ENCODE measurements around the gene CATSPER3. TPM values are rescaled to one million over a fixed set of nuclear protein-coding genes. Genes with fewer than 3 reads are reported as not detected.

CATSPER3 gene
- total and polyA plus RNA-seq, 2 of the 13 experiments (the other 11 are each of a cell fraction or from before 2014, with no cell fraction given): 0.33 to 0.37 TPM

GRCh38 chr5:135030956-135031812 is 63.5 kb downstream of the CATSPER3 start (continued):
- TF ChIP-seq ZHX1 (CRISPR knock-in tag; IDR thresholded peaks at IDR 0.05; ENCODE audit: low read depth): no peak
- TF ChIP-seq FOXO4 (CRISPR knock-in tag; conservative IDR thresholded peaks at IDR 0.05): no peak
- TF ChIP-seq SRF (IDR thresholded peaks at IDR 0.05; ENCODE audit: low read depth, low read length): no peak
- peak; percentile 52 for TF ChIP-seq ZBTB38 (CRISPR knock-in tag; IDR thresholded peaks at IDR 0.05)
- TF ChIP-seq NFKB2 (CRISPR knock-in tag; IDR thresholded peaks at IDR 0.05; ENCODE audit: borderline replicate concordance): no peak
- TF ChIP-seq ZNF431 (CRISPR knock-in tag; IDR thresholded peaks at IDR 0.05; ENCODE audit: borderline replicate concordance, low read depth): no peak
- no peak for TF ChIP-seq ZNF549 (CRISPR knock-in tag; IDR thresholded peaks at IDR 0.05)
- no peak for TF ChIP-seq PRDM15 (CRISPR knock-in tag; IDR thresholded peaks at IDR 0.05)
- TF ChIP-seq HIVEP1 (CRISPR knock-in tag; IDR thresholded peaks at IDR 0.05): no peak
- 0 out of 2 replicates have a peak, but pooled peaks have one; percentile 47 for TF ChIP-seq RBFOX2 (IDR thresholded peaks at IDR 0.05; ENCODE audit: low read depth, low read length)
- TF ChIP-seq ZNF589 (CRISPR knock-in tag; conservative IDR thresholded peaks at IDR 0.05): no peak
- no peak for TF ChIP-seq HNRNPLL (IDR thresholded peaks at IDR 0.05; ENCODE audit: low read depth, low read length, poor library complexity, severe bottlenecking)
- TF ChIP-seq ESRRA (CRISPR knock-in tag; IDR thresholded peaks at IDR 0.05; ENCODE audit: low read depth): no peak
- no peak for TF ChIP-seq CSRNP1 (CRISPR knock-in tag; IDR thresholded peaks at IDR 0.05)
- no peak for TF ChIP-seq ZNF335 (CRISPR knock-in tag; IDR thresholded peaks at IDR 0.05)
- TF ChIP-seq ELF1 (CRISPR knock-in tag; IDR thresholded peaks at IDR 0.05): no peak
- no peak for TF ChIP-seq TEAD3 (CRISPR knock-in tag; optimal IDR thresholded peaks at IDR 0.05; ENCODE audit: borderline replicate concordance)
- no peak for TF ChIP-seq ISX (CRISPR knock-in tag; conservative IDR thresholded peaks at IDR 0.05)
- TF ChIP-seq PHB2 (IDR thresholded peaks at IDR 0.05; ENCODE audit: partially characterized antibody): no peak
- TF ChIP-seq PLRG1 (conservative IDR thresholded peaks at IDR 0.05): no peak
- peak; percentile 71 for TF ChIP-seq AGO2 (optimal IDR thresholded peaks at IDR 0.05; ENCODE audit: low read depth, low read length)
